Mesenchymal stem cell (in vitro differentiated cells and primary cell): ENCODE measurements around the gene CHD9NB.

Experiments used
- DNase-seq: peaks from one replicate; pipeline ENCODE4 v3.0.0-alpha.2; 2013
- H2AFZ ChIP-seq: one replicate; pipeline ENCODE4 v1.6.1; 2013; ENCODE audit warnings: low read depth, mild to moderate bottlenecking, control low read depth, inconsistent platforms, low read length, moderate library complexity
- H2AK5ac ChIP-seq: 2 replicates; pipeline ENCODE4 v1.6.1; 2013; ENCODE audit warnings: low read length, moderate library complexity, mild to moderate bottlenecking, inconsistent platforms; ENCODE audit not compliant: severe bottlenecking
- H2BK120ac ChIP-seq: one replicate; pipeline ENCODE4 v1.6.1; 2013; ENCODE audit warnings: low read depth, mild to moderate bottlenecking, inconsistent platforms, low read length, moderate library complexity
- H2BK12ac ChIP-seq, 2 experiments: one replicate each; pipeline ENCODE4 v1.6.1; 2013; ENCODE audit warnings: inconsistent platforms in 2 of 2, low read length in 2 of 2, mild to moderate bottlenecking in 2 of 2, moderate library complexity in 2 of 2, control low read depth in 1 of 2
- H2BK15ac ChIP-seq: one replicate; pipeline ENCODE4 v1.6.1; 2013; ENCODE audit warnings: mild to moderate bottlenecking, low read depth, inconsistent platforms; ENCODE audit not compliant: poor library complexity, severe bottlenecking
- H2BK5ac ChIP-seq: 2 replicates; pipeline ENCODE4 v1.6.1; 2013; ENCODE audit warnings: low read depth, mild to moderate bottlenecking, low read length, control low read depth, inconsistent platforms; ENCODE audit not compliant: poor library complexity, severe bottlenecking
- H3K14ac ChIP-seq, 2 experiments: one replicate each; pipeline ENCODE4 v1.6.1; 2013; ENCODE audit warnings: inconsistent platforms in 2 of 2, low read length in 2 of 2, control low read depth in 1 of 2, mild to moderate bottlenecking in 1 of 2, moderate library complexity in 1 of 2
- H3K18ac ChIP-seq, 2 experiments: one replicate each; pipeline ENCODE4 v1.6.1; 2013; ENCODE audit warnings: inconsistent platforms in 2 of 2, low read length in 2 of 2, control low read depth in 1 of 2, low read depth in 1 of 2, mild to moderate bottlenecking in 1 of 2
- H3K23ac ChIP-seq, 2 experiments: one replicate each; pipeline ENCODE4 v1.6.1; 2013; ENCODE audit warnings: inconsistent platforms in 2 of 2, low read length in 2 of 2, mild to moderate bottlenecking in 2 of 2, moderate library complexity in 2 of 2, control low read depth in 1 of 2
- H3K27ac ChIP-seq: 2 replicates; pipeline ENCODE4 v1.5.1; 2013; ENCODE audit warnings: mild to moderate bottlenecking, moderate library complexity, low read length, control low read depth, inconsistent platforms; ENCODE audit not compliant: poor library complexity, severe bottlenecking
- H3K27me3 ChIP-seq, 2 experiments: 2 replicates each; pipeline versions ENCODE4 v1.6.1 to v1.7.0; 2013; ENCODE audit warnings: low read length in 2 of 2, mild to moderate bottlenecking in 2 of 2, moderate library complexity in 2 of 2, control low read depth in 1 of 2, inconsistent platforms in 1 of 2; ENCODE audit not compliant: control insufficient read depth in 1 of 2, insufficient read depth in 1 of 2
- H3K36me3 ChIP-seq, 2 experiments: 2 replicates each; pipeline versions ENCODE4 v1.6.1 to v1.7.0; 2013; ENCODE audit warnings: low read length in 2 of 2, control low read depth in 1 of 2, inconsistent platforms in 1 of 2, low read depth in 1 of 2, mild to moderate bottlenecking in 1 of 2; ENCODE audit not compliant: insufficient read depth in 2 of 2, control insufficient read depth in 1 of 2
- H3K4ac ChIP-seq, 2 experiments: one replicate each; pipeline ENCODE4 v1.6.1; 2013; ENCODE audit warnings: inconsistent platforms in 2 of 2, low read length in 2 of 2, mild to moderate bottlenecking in 2 of 2, moderate library complexity in 2 of 2, control low read depth in 1 of 2, low read depth in 1 of 2
- H3K4me1 ChIP-seq: 2 replicates; pipeline ENCODE4 v1.6.1; 2013; ENCODE audit warnings: low read depth, low read length, control low read depth; ENCODE audit not compliant: control insufficient read depth, insufficient read depth
- H3K4me2 ChIP-seq: 2 replicates; pipeline ENCODE4 v1.6.1; 2013; ENCODE audit warnings: low read length, mild to moderate bottlenecking, inconsistent platforms; ENCODE audit not compliant: poor library complexity, severe bottlenecking
- H3K4me3 ChIP-seq, 2 experiments: 2 replicates each; pipeline versions ENCODE4 v1.5.1 to v1.7.0; 2013; ENCODE audit warnings: low read length in 2 of 2, mild to moderate bottlenecking in 2 of 2, control low read depth in 1 of 2, low read depth in 1 of 2; ENCODE audit not compliant: insufficient read depth in 1 of 2
- H3K79me1 ChIP-seq: replicated peaks from 2 replicates; pipeline ENCODE4 v1.6.1; 2013; ENCODE audit warnings: mild to moderate bottlenecking, control low read depth, low read length, inconsistent platforms; ENCODE audit not compliant: poor library complexity, severe bottlenecking
- H3K9ac ChIP-seq: 2 replicates; pipeline ENCODE4 v1.7.0; 2013; ENCODE audit warnings: mild to moderate bottlenecking, low read length, moderate library complexity
- H3K9me3 ChIP-seq: 2 replicates; pipeline ENCODE4 v1.7.0; 2013; ENCODE audit warnings: mild to moderate bottlenecking, low read length; ENCODE audit not compliant: control insufficient read depth
- H4K8ac ChIP-seq: one replicate; pipeline ENCODE4 v1.6.1; 2013; ENCODE audit warnings: inconsistent platforms, mild to moderate bottlenecking, low read length, moderate library complexity
- H4K91ac ChIP-seq: one replicate; pipeline ENCODE4 v1.6.1; 2013; ENCODE audit warnings: mild to moderate bottlenecking, low read length, inconsistent platforms
- WGBS: methylation state at CpG from one replicate; pipeline ENCODE4 v1.1.7; 2013; ENCODE audit warnings: mixed read lengths; 5-methylcytosine and 5-hydroxymethylcytosine counted together

CHD9NB gene

GRCh38 chr16:53058441-53058840 lies 5.7 kb upstream of the CHD9NB start:
- no peak overlapping the region for H3K9ac ChIP-seq
- H2AFZ ChIP-seq: no peak overlapping the region
- H3K4me2 ChIP-seq: no peak overlapping the region
- peaks cover 14% of the 10 kb centered on the region for H3K4me1 ChIP-seq
- no peak overlapping the region for H3K18ac ChIP-seq
- no peaks in the 10 kb centered on the region for H3K27me3 ChIP-seq
- peak overlapping the region; percentile 51 for H4K8ac ChIP-seq
- no peaks in the 10 kb centered on the region for H3K9me3 ChIP-seq
- H2BK12ac ChIP-seq: no peak overlapping the region
- no peak overlapping the region for H3K27ac ChIP-seq
- H4K91ac ChIP-seq: no peak overlapping the region
- no peak overlapping the region for H3K4me3 ChIP-seq
- no peak overlapping the region for H2BK120ac ChIP-seq
- H3K36me3 ChIP-seq: peaks cover 0 to 3% of the 10 kb centered on the region in 2 experiments
- no peak overlapping the region for H3K14ac ChIP-seq
- H2AK5ac ChIP-seq: no peak overlapping the region
- peak overlapping the region in 1 of 2 experiments; percentile 23 for H3K23ac ChIP-seq
- peaks cover 24% of the 10 kb centered on the region for H3K79me1 ChIP-seq
- H2BK5ac ChIP-seq: no peak overlapping the region
- H3K4ac ChIP-seq: no peak overlapping the region
- no CpG with 5 or more reads among the region's 5 CpGs for WGBS
- DNase-seq: no peak
- H2BK15ac ChIP-seq: no peak overlapping the region

GRCh38 chr16:53057658-53058057 lies 5.0 kb upstream of the CHD9NB start:
- Histone ChIP-seq H3K4me3 (no peak overlapping the region), H3K4me2 (no peak overlapping the region), H2AK5ac (peak overlapping the region; percentile 20), H2BK5ac (no peak overlapping the region), H3K9me3 (no peaks in the 10 kb centered on the region), H3K79me1 (peaks cover 21% of the 10 kb centered on the region), H2BK12ac (no peak overlapping the region), H3K27ac (no peak overlapping the region), H2BK15ac (no peak overlapping the region), H4K8ac (peak overlapping the region; percentile 10), H3K27me3 (no peaks in the 10 kb centered on the region), H3K9ac (no peak overlapping the region), H3K36me3 (peaks cover 0 to 3% of the 10 kb centered on the region in 2 experiments), H4K91ac (no peak overlapping the region), H3K4me1 (peaks cover 15% of the 10 kb centered on the region), H3K18ac (no peak overlapping the region), H3K4ac (no peak overlapping the region), H2BK120ac (no peak overlapping the region), H2AFZ (no peak overlapping the region), H3K23ac (no peak overlapping the region), H3K14ac (no peak overlapping the region)
- 60% methylated on average over 7 of the region's 8 CpGs for WGBS
- DNase-seq: peak; percentile 37

DNA sequence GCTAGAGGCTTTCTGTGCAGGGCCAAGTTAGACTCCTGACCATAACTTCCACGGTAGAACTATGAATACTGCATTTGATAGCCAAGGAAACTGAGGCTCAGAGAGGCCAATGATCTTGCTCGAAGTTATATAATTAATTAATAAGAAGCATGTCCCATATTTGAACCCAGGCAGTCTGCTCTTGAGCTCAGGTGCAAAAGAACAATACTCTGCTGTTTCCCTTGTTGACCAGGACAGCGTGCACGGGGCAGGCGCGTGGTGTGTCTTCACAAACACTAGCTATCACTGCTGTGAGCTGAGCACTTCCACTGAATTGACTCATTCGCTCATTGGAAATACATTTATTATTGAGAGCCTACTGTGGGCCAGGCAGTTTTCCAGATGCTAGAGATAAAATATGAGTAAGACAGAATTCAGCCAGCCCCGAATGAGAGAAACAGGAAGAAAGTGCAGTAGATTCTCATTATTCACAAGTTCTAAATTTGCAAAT lies 3.7 kb upstream of the CHD9NB start:
- Histone ChIP-seq H2BK5ac (no peak overlapping the region), H3K4ac (peak overlapping the region in 1 of 2 experiments; percentile 99), H2BK12ac (peak overlapping the region in 1 of 2 experiments; percentile 45), H3K14ac (no peak overlapping the region), H3K18ac (peak overlapping the region; percentile 71 to 76), H3K9me3 (no peaks in the 10 kb centered on the region), H2BK15ac (no peak overlapping the region), H4K91ac (no peak overlapping the region), H2BK120ac (no peak overlapping the region), H3K27ac (peak overlapping the region; percentile 74), H3K79me1 (peaks cover 12% of the 10 kb centered on the region), H3K4me1 (peaks cover 14% of the 10 kb centered on the region), H2AK5ac (peak overlapping the region; percentile 49), H4K8ac (peak overlapping the region; percentile 65), H3K23ac (no peak overlapping the region), H3K36me3 (peaks cover 0 to 3% of the 10 kb centered on the region in 2 experiments), H3K4me2 (peak overlapping the region; percentile 41), H2AFZ (no peak overlapping the region), H3K27me3 (no peaks in the 10 kb centered on the region), H3K4me3 (peak overlapping the region in 1 of 2 experiments; percentile 83), H3K9ac (peak overlapping the region; percentile 77)
- WGBS: 85% methylated on average over 6 of the region's 8 CpGs
- DNase-seq: peak; percentile 67

GRCh38 chr16:53055541-53056391 lies 3.1 kb upstream of the CHD9NB start:
- Histone ChIP-seq H2AFZ (no peak overlapping the region), H3K4me3 (peak overlapping the region in 1 of 2 experiments; percentile 83), H3K23ac (no peak overlapping the region), H3K14ac (no peak overlapping the region), H3K27ac (peak overlapping the region; percentile 74), H2BK12ac (peak overlapping the region in 1 of 2 experiments; percentile 25), H2AK5ac (peak overlapping the region; percentile 44), H4K8ac (peak overlapping the region; percentile 52), H3K9ac (peak overlapping the region; percentile 77), H2BK5ac (no peak overlapping the region), H3K27me3 (no peaks in the 10 kb centered on the region), H3K18ac (peak overlapping the region; percentile 61 to 76), H3K4me2 (peak overlapping the region; percentile 41), H2BK15ac (peak overlapping the region; percentile 78), H3K36me3 (peaks cover 0 to 3% of the 10 kb centered on the region in 2 experiments), H3K9me3 (no peaks in the 10 kb centered on the region), H3K4ac (peak overlapping the region in 1 of 2 experiments; percentile 99), H3K4me1 (peaks cover 14% of the 10 kb centered on the region), H4K91ac (no peak overlapping the region), H2BK120ac (peak overlapping the region; percentile 80), H3K79me1 (peaks cover 12% of the 10 kb centered on the region)
- peak; percentile 89 for DNase-seq
- 4% methylated on average over 9 of the region's 10 CpGs for WGBS
